SK-N-SH treated with all-trans-retinoic acid at 6 μM for 48 hours (cell line): ENCODE data around the gene AOC3.

Experiments
- ATAC-seq: fragments of 200-7000 bp; cut with Tn5 transposase; 3 replicates; pipeline ENCODE4 v1.9.1; 2020; ENCODE audit warnings: mild to moderate bottlenecking, moderate library complexity
- ARNTL ChIP-seq: fragments of 450-650 bp; formaldehyde crosslinking; IDR thresholded peaks from 2 replicates; pipeline ENCODE4 v1.5.0; 2020; ENCODE audit warnings: low read depth, mild to moderate bottlenecking, moderate library complexity, borderline replicate concordance
- CSDC2 ChIP-seq: fragments of 250-450 bp; sonication (Bioruptor Pico); IDR thresholded peaks from 2 replicates; pipeline ENCODE4 v1.5.0; 2020; ENCODE audit warnings: mild to moderate bottlenecking, moderate library complexity
- ESRRG ChIP-seq: fragments of 250-450 bp; sonication (Bioruptor Pico); IDR thresholded peaks from 2 replicates; pipeline ENCODE4 v1.6.1; 2021; ENCODE audit warnings: mild to moderate bottlenecking
- GLIS3 ChIP-seq: fragments of 250-450 bp; sonication (Bioruptor Pico); IDR thresholded peaks from 2 replicates; pipeline ENCODE4 v1.5.0; 2020; ENCODE audit warnings: mild to moderate bottlenecking, moderate library complexity
- ISL1 ChIP-seq: fragments of 250-450 bp; sonication (Bioruptor Pico); IDR thresholded peaks from 2 replicates; pipeline ENCODE4 v2.1.2; 2022; ENCODE audit warnings: mild to moderate bottlenecking, moderate library complexity
- OSR1 ChIP-seq: fragments of 250-450 bp; sonication (Bioruptor Pico); IDR thresholded peaks from 2 replicates; pipeline ENCODE4 v1.8.0; 2022; ENCODE audit warnings: moderate library complexity, mild to moderate bottlenecking, inconsistent platforms
- PPARA ChIP-seq: fragments of 250-450 bp; sonication (Bioruptor Pico); IDR thresholded peaks from 2 replicates; pipeline ENCODE4 v1.5.0; 2020; ENCODE audit warnings: mild to moderate bottlenecking, borderline replicate concordance
- RARB ChIP-seq: fragments of 250-450 bp; sonication (Bioruptor Pico); IDR thresholded peaks from 2 replicates; pipeline ENCODE4 v1.8.0; 2021; ENCODE audit warnings: mild to moderate bottlenecking, moderate library complexity
- SNAI2 ChIP-seq: fragments of 250-450 bp; sonication (Bioruptor Pico); IDR thresholded peaks from 2 replicates; pipeline ENCODE4 v1.5.0; 2020; ENCODE audit warnings: mild to moderate bottlenecking, moderate library complexity
- TCF4 ChIP-seq: fragments of 250-450 bp; sonication (Bioruptor Pico); IDR thresholded peaks from 2 replicates; pipeline ENCODE4 v1.8.0; 2021; ENCODE audit warnings: mild to moderate bottlenecking, moderate library complexity, borderline replicate concordance
- TOX ChIP-seq: fragments of 250-450 bp; sonication (Bioruptor Pico); IDR thresholded peaks from 2 replicates; pipeline ENCODE4 v1.8.0; 2021; ENCODE audit warnings: mild to moderate bottlenecking, moderate library complexity, borderline replicate concordance
- ZC3H10 ChIP-seq: fragments of 250-450 bp; sonication (Bioruptor Pico); IDR thresholded peaks from 2 replicates; pipeline ENCODE4 v1.5.1; 2021; ENCODE audit warnings: mild to moderate bottlenecking, moderate library complexity
- ZFP3 ChIP-seq: fragments of 250-450 bp; sonication (Bioruptor Pico); IDR thresholded peaks from 2 replicates; pipeline ENCODE4 v1.5.0; 2020; ENCODE audit warnings: mild to moderate bottlenecking, moderate library complexity
- ZFP30 ChIP-seq: fragments of 450-650 bp; formaldehyde crosslinking; IDR thresholded peaks from 2 replicates; pipeline ENCODE4 v1.5.0; 2022; ENCODE audit warnings: mild to moderate bottlenecking, moderate library complexity
- ZNF565 ChIP-seq: fragments of 450-650 bp; formaldehyde crosslinking; conservative IDR thresholded peaks from 2 replicates; pipeline ENCODE4 v1.5.0; 2020; ENCODE audit warnings: low read depth, mild to moderate bottlenecking, moderate library complexity
- ZNF8 ChIP-seq: fragments of 450-650 bp; formaldehyde crosslinking; IDR thresholded peaks from 2 replicates; pipeline ENCODE4 v1.5.0; 2020; ENCODE audit warnings: mild to moderate bottlenecking, moderate library complexity
- TF ChIP-seq, protein P1 (sequence below): fragments of 250-450 bp; sonication (Bioruptor Pico); IDR thresholded peaks from 2 replicates; pipeline ENCODE4 v1.8.0; 2020; ENCODE audit warnings: mild to moderate bottlenecking, moderate library complexity, borderline replicate concordance
- TF ChIP-seq, protein P2 (sequence below): fragments of 250-450 bp; sonication (Bioruptor Pico); IDR thresholded peaks from 2 replicates; pipeline ENCODE4 v1.5.1; 2020; ENCODE audit warnings: low read depth, mild to moderate bottlenecking, moderate library complexity
- TF ChIP-seq, protein P3 (sequence below): fragments of 250-450 bp; sonication (Bioruptor Pico); IDR thresholded peaks from 2 replicates; pipeline ENCODE4 v1.5.1; 2021; ENCODE audit warnings: mild to moderate bottlenecking, moderate library complexity
- TF ChIP-seq, protein P4 (sequence below): fragments of 250-450 bp; sonication (Bioruptor Pico); IDR thresholded peaks from 2 replicates; pipeline ENCODE4 v1.5.0; 2020; ENCODE audit warnings: mild to moderate bottlenecking, moderate library complexity

Gene AOC3, protein sequence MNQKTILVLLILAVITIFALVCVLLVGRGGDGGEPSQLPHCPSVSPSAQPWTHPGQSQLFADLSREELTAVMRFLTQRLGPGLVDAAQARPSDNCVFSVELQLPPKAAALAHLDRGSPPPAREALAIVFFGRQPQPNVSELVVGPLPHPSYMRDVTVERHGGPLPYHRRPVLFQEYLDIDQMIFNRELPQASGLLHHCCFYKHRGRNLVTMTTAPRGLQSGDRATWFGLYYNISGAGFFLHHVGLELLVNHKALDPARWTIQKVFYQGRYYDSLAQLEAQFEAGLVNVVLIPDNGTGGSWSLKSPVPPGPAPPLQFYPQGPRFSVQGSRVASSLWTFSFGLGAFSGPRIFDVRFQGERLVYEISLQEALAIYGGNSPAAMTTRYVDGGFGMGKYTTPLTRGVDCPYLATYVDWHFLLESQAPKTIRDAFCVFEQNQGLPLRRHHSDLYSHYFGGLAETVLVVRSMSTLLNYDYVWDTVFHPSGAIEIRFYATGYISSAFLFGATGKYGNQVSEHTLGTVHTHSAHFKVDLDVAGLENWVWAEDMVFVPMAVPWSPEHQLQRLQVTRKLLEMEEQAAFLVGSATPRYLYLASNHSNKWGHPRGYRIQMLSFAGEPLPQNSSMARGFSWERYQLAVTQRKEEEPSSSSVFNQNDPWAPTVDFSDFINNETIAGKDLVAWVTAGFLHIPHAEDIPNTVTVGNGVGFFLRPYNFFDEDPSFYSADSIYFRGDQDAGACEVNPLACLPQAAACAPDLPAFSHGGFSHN

DNA sequence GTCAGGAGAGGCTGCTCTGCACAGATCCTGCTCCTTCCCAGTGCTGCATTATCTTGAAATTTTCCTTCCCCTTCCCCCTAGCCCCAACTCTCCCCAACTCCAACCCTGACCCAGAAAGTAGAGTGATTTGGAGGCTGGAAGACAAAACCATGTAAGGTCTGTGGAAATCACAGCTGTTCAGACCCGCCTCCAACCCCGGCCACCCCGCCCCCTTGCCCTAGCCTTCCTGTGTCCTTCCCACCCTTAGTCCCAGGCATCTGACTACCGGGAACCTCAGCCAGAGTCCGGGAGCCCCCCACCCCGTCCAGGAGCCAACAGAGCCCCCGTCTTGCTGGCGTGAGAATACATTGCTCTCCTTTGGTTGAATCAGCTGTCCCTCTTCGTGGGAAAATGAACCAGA lies at the start of gene AOC3:
TSS of gene AOC3 (plus strand) at position 246 of the 400 bp plus-strand sequence. CDS start at position 391, 145 bp downstream.
- TF ChIP-seq CSDC2, result no peak
- TF ChIP-seq ZFP3 (CRISPR knock-in tag), result no peak
- TF ChIP-seq TCF4 (CRISPR knock-in tag), result no peak
- TF ChIP-seq TOX, result no peak
- TF ChIP-seq ISL1 (CRISPR knock-in tag), result no peak
- TF ChIP-seq OSR1 (CRISPR knock-in tag), result no peak
- no peak for TF ChIP-seq ZFP30 (CRISPR knock-in tag)
- TF ChIP-seq, all 23 proteins: peak for 0
- ATAC-seq, result no peak

DNA sequence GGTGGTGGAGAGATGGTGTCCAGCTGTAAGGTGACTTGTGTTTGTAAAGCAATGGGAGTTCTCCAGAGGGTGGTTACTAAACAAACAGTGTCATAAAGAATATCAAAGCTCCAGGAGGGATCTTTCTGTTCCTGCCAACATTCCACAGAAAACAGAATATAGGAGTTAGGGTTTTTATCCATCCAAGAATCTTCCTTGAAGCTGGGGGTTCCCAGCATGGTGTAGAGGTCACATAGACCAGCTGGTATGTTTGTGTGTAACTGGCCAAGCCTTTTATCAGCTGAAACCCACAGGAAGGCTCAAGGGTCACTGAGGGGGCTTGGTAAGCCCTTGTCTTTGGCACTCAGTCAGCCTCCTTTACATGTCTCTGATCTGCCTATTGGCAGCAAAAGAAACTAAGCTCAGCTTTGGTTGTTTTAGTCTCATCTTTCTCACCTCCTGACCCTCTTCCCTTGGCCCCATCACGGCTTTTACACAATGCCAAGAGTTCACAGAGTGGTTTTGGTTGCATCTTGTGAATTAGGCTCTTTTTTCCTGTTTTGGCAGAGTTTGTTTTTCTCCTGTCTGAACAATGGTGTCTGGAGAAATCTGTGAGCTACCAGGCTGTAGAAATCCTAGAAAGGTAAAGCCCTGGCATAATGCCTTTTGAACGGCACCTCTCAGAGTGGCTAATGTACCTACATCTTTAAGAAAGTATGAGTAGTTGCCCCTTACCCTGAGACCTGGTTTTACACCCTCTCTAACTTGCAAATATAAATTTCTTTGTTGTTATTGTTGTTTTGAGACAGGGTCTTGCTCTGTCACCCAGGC lies 47.7 kb upstream of the AOC3 start:
- TF ChIP-seq, protein P1, sequence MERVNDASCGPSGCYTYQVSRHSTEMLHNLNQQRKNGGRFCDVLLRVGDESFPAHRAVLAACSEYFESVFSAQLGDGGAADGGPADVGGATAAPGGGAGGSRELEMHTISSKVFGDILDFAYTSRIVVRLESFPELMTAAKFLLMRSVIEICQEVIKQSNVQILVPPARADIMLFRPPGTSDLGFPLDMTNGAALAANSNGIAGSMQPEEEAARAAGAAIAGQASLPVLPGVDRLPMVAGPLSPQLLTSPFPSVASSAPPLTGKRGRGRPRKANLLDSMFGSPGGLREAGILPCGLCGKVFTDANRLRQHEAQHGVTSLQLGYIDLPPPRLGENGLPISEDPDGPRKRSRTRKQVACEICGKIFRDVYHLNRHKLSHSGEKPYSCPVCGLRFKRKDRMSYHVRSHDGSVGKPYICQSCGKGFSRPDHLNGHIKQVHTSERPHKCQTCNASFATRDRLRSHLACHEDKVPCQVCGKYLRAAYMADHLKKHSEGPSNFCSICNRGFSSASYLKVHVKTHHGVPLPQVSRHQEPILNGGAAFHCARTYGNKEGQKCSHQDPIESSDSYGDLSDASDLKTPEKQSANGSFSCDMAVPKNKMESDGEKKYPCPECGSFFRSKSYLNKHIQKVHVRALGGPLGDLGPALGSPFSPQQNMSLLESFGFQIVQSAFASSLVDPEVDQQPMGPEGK (CRISPR knock-in tag), result no peak
- TF ChIP-seq CSDC2 (no peak), ISL1 (CRISPR knock-in tag) (no peak)
- no peak for ATAC-seq

DNA sequence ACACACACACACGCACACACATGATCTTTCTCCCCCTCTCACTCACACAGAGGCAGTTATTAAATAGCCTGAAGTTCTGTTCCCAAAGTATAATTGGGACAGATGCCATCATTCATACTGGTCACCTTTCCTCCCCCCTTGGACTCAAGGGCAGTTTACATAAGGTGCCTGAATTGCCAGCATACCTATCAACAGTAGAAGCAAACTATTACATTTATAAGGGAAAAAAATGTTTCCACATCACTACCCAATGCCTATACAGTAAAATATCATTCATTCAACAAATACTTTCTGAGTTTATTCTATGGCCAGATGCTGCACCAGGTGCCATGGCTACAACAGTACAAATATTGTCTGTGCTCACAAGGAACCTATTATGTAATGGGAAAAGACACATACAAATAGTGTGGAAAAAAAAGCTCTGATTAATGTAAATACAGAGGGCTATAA lies 46.1 kb upstream of the AOC3 start:
- no peak for ATAC-seq

More for the DNA sequence above, 46.1 kb upstream of the AOC3 start:
- no peak for TF ChIP-seq GLIS3
- no peak for TF ChIP-seq CSDC2
- TF ChIP-seq RARB (CRISPR knock-in tag), result no peak
- TF ChIP-seq ZNF8 (CRISPR knock-in tag), result no peak
- no peak for TF ChIP-seq ZFP30 (CRISPR knock-in tag)
- TF ChIP-seq ZC3H10, result no peak
- TF ChIP-seq TOX, result no peak
- TF ChIP-seq, protein P1 (CRISPR knock-in tag), result no peak
- no peak for TF ChIP-seq ZFP3 (CRISPR knock-in tag)
- TF ChIP-seq ISL1 (CRISPR knock-in tag), result no peak
- no peak for TF ChIP-seq TCF4 (CRISPR knock-in tag)
- TF ChIP-seq ESRRG (CRISPR knock-in tag), result no peak
- TF ChIP-seq, protein P2, sequence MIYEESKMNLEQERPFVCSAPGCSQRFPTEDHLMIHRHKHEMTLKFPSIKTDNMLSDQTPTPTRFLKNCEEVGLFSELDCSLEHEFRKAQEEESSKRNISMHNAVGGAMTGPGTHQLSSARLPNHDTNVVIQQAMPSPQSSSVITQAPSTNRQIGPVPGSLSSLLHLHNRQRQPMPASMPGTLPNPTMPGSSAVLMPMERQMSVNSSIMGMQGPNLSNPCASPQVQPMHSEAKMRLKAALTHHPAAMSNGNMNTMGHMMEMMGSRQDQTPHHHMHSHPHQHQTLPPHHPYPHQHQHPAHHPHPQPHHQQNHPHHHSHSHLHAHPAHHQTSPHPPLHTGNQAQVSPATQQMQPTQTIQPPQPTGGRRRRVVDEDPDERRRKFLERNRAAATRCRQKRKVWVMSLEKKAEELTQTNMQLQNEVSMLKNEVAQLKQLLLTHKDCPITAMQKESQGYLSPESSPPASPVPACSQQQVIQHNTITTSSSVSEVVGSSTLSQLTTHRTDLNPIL, result no peak
- TF ChIP-seq, protein P3, sequence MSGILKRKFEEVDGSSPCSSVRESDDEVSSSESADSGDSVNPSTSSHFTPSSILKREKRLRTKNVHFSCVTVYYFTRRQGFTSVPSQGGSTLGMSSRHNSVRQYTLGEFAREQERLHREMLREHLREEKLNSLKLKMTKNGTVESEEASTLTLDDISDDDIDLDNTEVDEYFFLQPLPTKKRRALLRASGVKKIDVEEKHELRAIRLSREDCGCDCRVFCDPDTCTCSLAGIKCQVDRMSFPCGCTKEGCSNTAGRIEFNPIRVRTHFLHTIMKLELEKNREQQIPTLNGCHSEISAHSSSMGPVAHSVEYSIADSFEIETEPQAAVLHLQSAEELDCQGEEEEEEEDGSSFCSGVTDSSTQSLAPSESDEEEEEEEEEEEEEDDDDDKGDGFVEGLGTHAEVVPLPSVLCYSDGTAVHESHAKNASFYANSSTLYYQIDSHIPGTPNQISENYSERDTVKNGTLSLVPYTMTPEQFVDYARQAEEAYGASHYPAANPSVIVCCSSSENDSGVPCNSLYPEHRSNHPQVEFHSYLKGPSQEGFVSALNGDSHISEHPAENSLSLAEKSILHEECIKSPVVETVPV (CRISPR knock-in tag), result no peak
- TF ChIP-seq, protein P4, sequence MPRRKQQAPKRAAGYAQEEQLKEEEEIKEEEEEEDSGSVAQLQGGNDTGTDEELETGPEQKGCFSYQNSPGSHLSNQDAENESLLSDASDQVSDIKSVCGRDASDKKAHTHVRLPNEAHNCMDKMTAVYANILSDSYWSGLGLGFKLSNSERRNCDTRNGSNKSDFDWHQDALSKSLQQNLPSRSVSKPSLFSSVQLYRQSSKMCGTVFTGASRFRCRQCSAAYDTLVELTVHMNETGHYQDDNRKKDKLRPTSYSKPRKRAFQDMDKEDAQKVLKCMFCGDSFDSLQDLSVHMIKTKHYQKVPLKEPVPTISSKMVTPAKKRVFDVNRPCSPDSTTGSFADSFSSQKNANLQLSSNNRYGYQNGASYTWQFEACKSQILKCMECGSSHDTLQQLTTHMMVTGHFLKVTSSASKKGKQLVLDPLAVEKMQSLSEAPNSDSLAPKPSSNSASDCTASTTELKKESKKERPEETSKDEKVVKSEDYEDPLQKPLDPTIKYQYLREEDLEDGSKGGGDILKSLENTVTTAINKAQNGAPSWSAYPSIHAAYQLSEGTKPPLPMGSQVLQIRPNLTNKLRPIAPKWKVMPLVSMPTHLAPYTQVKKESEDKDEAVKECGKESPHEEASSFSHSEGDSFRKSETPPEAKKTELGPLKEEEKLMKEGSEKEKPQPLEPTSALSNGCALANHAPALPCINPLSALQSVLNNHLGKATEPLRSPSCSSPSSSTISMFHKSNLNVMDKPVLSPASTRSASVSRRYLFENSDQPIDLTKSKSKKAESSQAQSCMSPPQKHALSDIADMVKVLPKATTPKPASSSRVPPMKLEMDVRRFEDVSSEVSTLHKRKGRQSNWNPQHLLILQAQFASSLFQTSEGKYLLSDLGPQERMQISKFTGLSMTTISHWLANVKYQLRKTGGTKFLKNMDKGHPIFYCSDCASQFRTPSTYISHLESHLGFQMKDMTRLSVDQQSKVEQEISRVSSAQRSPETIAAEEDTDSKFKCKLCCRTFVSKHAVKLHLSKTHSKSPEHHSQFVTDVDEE (CRISPR knock-in tag), result no peak
- no peak for TF ChIP-seq ZNF565 (CRISPR knock-in tag)
- TF ChIP-seq PPARA (CRISPR knock-in tag), result no peak
- no peak for TF ChIP-seq SNAI2 (CRISPR knock-in tag)
- TF ChIP-seq ARNTL, result no peak
